OCI-M1 (cell line): ENCODE measurements around the gene TEX2.
"Not testable (repeated sequence)": the region's sequence is repeated elsewhere in the genome, so short reads cannot be mapped to it uniquely, and the experiment has no call there.

Source experiments
- DNase-seq: peaks from one replicate; lab custom pipeline; 2025; lab: John Stamatoyannopoulos, UW

TEX2 gene

GRCh38 chr17:64138441-64138840 is 124.6 kb downstream of the TEX2 start:
- DNase-seq, result no peak

- no peak for DNase-seq
These were observed 128.1 kb downstream of the TEX2 start for GRCh38 chr17:64135000-64135399.

GRCh38 chr17:64134216-64134970 is 128.7 kb downstream of the TEX2 start:
- no peak for DNase-seq

- peak; percentile 87 for DNase-seq
These were observed 129.4 kb downstream of the TEX2 start for GRCh38 chr17:64133546-64134215.

GRCh38 chr17:64131606-64132270 is 131.3 kb downstream of the TEX2 start:
- DNase-seq, result no peak

- no peak for DNase-seq
These were observed 132.5 kb downstream of the TEX2 start for GRCh38 chr17:64130559-64131001.

GRCh38 chr17:64129765-64130558 is 133.1 kb downstream of the TEX2 start, which contains the start of gene ERN1:
TSS of gene ERN1 (minus strand) at chr17:64130144. CDS start at chr17:64130029, 115 bp downstream.
- DNase-seq, result peak; percentile 89

GRCh38 chr17:64129515-64129764 is 133.6 kb downstream of the TEX2 start:
- no peak for DNase-seq

GRCh38 chr17:64128787-64129514 is 134.1 kb downstream of the TEX2 start:
- DNase-seq, result peak; percentile 55

GRCh38 chr17:64126918-64127317 is 136.1 kb downstream of the TEX2 start:
- DNase-seq, result peak; percentile 39

- no peak for DNase-seq
These were observed 137.1 kb downstream of the TEX2 start for GRCh38 chr17:64125937-64126336.

GRCh38 chr17:64124609-64125008 is 138.5 kb downstream of the TEX2 start:
- DNase-seq, result no peak

- no peak for DNase-seq
These were observed 139.9 kb downstream of the TEX2 start for GRCh38 chr17:64123114-64123513.

GRCh38 chr17:64120972-64121786 is 141.9 kb downstream of the TEX2 start:
- not testable (repeated sequence) for DNase-seq

GRCh38 chr17:64120159-64120810 is 142.8 kb downstream of the TEX2 start:
- DNase-seq, result no peak

- DNase-seq, result peak; percentile 87
These were observed 144.8 kb downstream of the TEX2 start for GRCh38 chr17:64117981-64118979.

GRCh38 chr17:64115822-64116534 is 147.1 kb downstream of the TEX2 start:
- peak; percentile 27 for DNase-seq

GRCh38 chr17:64115043-64115698 is 147.9 kb downstream of the TEX2 start:
- no peak for DNase-seq
